Measurements from ENCODE around the gene PRDM5.

Gene PRDM5

GRCh38 chr4:120921456-120922380 lies 808 bp downstream of the PRDM5 start:
- Mint-ChIP-seq H3K9me3 (no peaks in the 10 kb centered on the region), H3K4me1 (peaks cover 8% of the 10 kb centered on the region), H3K4me3 (peak overlapping the region; percentile 87), H3K36me3 (peaks cover 4% of the 10 kb centered on the region), H3K27ac (peak overlapping the region; percentile 85)
- ATAC-seq, result peak; percentile 67
- DNase-seq (ENCODE audit: low spot score in 2 of 2), result peak; percentile 17 to 68

DNA sequence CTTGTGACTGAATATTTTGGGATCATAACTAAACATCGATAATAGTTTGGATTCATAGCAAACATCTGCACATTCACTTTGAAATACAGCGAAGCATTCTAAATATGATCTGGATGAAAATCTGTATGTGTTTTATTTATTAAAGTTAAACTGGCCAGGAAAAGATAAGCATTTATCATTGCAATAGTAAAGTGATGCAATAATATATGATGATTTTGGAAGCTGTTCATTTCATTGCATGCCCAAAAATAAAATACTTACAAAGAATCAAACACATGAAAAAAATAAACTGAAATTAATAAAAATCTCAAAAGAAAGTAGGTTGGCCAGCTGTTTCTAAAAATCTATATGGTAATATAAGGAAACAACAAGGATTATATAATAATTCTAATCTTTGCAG lies 1.9 kb downstream of the PRDM5 start:
- no peak overlapping the region for H3K27ac Mint-ChIP-seq
- peaks cover 4% of the 10 kb centered on the region for H3K36me3 Mint-ChIP-seq
- DNase-seq (ENCODE audit: low spot score in 2 of 2) (no peak), ATAC-seq (no peak)
- peaks cover 8% of the 10 kb centered on the region for H3K4me1 Mint-ChIP-seq
- no peaks in the 10 kb centered on the region for H3K9me3 Mint-ChIP-seq
- no peak overlapping the region for H3K4me3 Mint-ChIP-seq

DNA sequence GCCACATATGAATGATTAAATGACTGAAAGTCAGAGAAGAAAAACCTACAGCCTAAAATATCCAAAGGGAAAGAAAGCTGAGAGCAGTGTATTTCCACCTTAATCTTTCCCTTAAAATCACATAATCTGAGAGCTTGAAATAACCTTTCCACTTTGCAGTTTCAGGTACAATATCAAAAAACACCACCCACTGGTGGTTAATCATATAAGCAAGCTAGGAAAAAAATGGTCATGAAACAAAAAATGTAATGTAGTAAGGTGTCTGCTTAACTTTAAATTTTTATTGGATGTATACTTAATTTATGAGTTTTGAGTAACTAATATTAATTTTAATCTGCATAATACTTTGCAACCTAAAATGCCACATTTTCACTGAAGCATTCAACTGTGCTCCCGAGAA lies 3.2 kb downstream of the PRDM5 start:
- Mint-ChIP-seq H3K4me1 (peaks cover 8% of the 10 kb centered on the region), H3K4me3 (no peak overlapping the region), H3K27ac (no peak overlapping the region), H3K36me3 (peaks cover 4% of the 10 kb centered on the region), H3K9me3 (no peaks in the 10 kb centered on the region)
- ATAC-seq, result no peak
- no peak for DNase-seq (ENCODE audit: low spot score in 2 of 2)

- Mint-ChIP-seq H3K9me3 (no peaks in the 10 kb centered on the region), H3K4me1 (peaks cover 8% of the 10 kb centered on the region), H3K36me3 (peaks cover 4% of the 10 kb centered on the region), H3K4me3 (no peak overlapping the region), H3K27ac (no peak overlapping the region)
- no peak for ATAC-seq
- DNase-seq (ENCODE audit: low spot score in 2 of 2), result no peak
Measured at GRCh38 chr4:120918788-120919187, 3.7 kb downstream of the PRDM5 start.

DNA sequence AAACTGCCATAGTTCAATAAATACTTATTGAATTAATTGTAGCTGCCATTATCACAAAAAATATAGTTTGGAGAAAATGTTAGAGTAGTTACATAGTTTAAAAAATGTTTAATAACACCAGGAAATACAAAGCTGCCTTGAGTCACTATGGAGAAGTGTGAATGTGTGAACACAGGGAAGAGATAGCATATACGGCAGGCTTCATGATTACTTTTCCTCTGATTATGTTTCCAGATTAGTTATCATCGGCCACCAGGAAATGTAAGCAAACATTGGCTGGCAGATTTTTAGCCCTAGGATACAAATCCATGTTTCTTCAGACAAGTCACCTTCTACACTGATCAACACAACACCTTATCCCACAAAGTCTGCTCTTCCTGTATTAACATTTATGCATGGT lies 4.4 kb downstream of the PRDM5 start:
- no peak for ATAC-seq
- no peak overlapping the region for H3K27ac Mint-ChIP-seq
- DNase-seq (ENCODE audit: low spot score in 2 of 2), result no peak
- peaks cover 8% of the 10 kb centered on the region for H3K4me1 Mint-ChIP-seq
- H3K36me3 Mint-ChIP-seq, result peaks cover 4% of the 10 kb centered on the region
- no peaks in the 10 kb centered on the region for H3K9me3 Mint-ChIP-seq
- H3K4me3 Mint-ChIP-seq, result no peak overlapping the region

DNA sequence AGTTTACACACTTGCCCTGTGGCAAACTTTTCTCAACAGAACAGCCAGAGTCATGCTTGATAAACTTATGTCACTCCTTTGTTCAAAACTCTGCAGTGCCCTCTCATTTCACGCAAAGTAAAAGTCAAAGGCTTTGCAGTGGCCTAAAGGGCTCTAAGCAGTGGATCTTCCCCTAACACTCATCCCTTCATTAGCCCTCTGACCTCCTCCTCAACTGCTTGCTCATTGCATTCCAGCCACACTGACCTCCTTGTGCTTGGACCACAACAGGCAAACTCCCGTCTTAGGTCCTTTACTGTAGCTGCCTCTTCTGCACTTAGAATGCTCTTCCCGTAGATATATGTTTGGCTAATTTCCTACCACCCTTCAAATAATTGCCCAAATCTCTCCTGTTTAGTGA lies 5.6 kb downstream of the PRDM5 start:
- H3K9me3 Mint-ChIP-seq, result no peaks in the 10 kb centered on the region
- H3K4me3 Mint-ChIP-seq, result no peak overlapping the region
- H3K27ac Mint-ChIP-seq, result no peak overlapping the region
- no peak for ATAC-seq
- no peak for DNase-seq (ENCODE audit: low spot score in 2 of 2)
- H3K4me1 Mint-ChIP-seq, result peaks cover 7% of the 10 kb centered on the region
- H3K36me3 Mint-ChIP-seq, result peaks cover 3% of the 10 kb centered on the region

DNA sequence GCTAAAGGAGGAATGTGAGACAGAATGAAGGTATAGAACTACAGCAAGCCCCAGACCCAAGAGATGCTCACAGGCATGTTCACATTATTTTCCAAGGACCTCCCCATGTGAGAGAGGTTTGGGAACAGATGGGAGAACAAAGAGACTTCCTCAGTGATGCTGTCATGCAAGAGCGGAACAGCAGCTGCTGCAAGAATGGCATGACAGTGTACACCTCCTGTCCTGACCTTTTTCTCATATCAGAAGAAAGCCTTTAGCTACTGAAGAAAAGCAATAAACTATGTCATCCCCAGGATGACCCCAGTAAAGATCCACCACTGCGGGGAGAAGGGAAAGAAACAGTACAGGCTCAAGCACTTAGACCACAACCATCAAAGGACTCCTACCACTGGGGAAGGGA lies 7.2 kb downstream of the PRDM5 start:
- no peaks in the 10 kb centered on the region for H3K9me3 Mint-ChIP-seq

GRCh38 chr4:120903419-120903818 lies 19.1 kb downstream of the PRDM5 start:
- no peak for ATAC-seq
- Mint-ChIP-seq H3K27ac (peak overlapping the region; percentile 17), H3K4me1 (peaks cover 11% of the 10 kb centered on the region), H3K4me3 (no peak overlapping the region), H3K36me3 (no peaks in the 10 kb centered on the region), H3K9me3 (no peaks in the 10 kb centered on the region)
- no peak for DNase-seq (ENCODE audit: low spot score in 2 of 2)

More for the DNA sequence above, 7.2 kb downstream of the PRDM5 start:
- Mint-ChIP-seq H3K4me3 (no peak overlapping the region), H3K36me3 (no peaks in the 10 kb centered on the region), H3K4me1 (no peaks in the 10 kb centered on the region), H3K27ac (no peak overlapping the region)
- ATAC-seq (peak; percentile 37), DNase-seq (ENCODE audit: low spot score in 2 of 2) (no peak)

DNA sequence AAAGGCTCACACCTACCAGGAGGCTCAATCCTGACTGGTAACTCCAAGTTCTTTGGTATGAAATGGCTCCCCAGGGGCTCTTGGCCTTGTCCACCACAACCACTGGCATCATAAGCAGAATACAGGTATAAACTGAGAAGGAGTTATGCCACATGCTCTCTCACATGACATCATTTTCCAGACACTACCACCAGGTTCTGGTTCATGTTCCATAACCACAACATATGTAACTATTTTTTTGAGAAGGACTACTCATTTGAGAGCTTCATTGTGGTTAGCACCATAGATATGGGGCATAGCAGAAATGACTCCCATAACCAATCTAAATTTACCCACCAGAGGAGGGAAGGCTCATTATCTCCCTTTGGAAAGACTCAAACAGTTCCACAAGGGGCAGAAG lies 19.6 kb downstream of the PRDM5 start:
- Mint-ChIP-seq H3K4me3 (no peak overlapping the region), H3K27ac (peak overlapping the region; percentile 17), H3K9me3 (no peaks in the 10 kb centered on the region), H3K4me1 (peaks cover 11% of the 10 kb centered on the region), H3K36me3 (no peaks in the 10 kb centered on the region)
- ATAC-seq, result peak; percentile 93
- no peak for DNase-seq (ENCODE audit: low spot score in 2 of 2)

DNA sequence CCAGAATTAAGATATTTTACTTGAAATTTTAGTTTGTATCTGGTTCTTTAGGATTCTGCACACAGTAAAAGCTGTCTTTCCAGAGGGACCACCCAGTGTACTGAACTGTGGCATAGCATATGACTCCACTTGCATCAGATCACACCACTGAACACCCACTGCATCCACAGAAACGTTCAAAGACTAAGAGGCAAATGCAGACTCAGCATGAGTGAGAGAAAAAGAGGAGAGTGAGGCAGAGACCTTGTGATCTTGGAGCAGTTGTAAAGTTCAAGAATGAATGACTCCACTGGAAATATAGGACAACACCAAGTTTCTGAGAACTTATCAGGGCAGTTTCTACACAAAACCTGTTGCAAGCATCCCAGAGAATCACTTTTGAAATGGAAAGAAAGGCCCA lies 20.8 kb downstream of the PRDM5 start:
- no peak for ATAC-seq
- peaks cover 11% of the 10 kb centered on the region for H3K4me1 Mint-ChIP-seq
- no peak overlapping the region for H3K27ac Mint-ChIP-seq
- no peaks in the 10 kb centered on the region for H3K9me3 Mint-ChIP-seq
- H3K36me3 Mint-ChIP-seq, result no peaks in the 10 kb centered on the region
- DNase-seq (ENCODE audit: low spot score in 2 of 2), result no peak
- no peak overlapping the region for H3K4me3 Mint-ChIP-seq

DNA sequence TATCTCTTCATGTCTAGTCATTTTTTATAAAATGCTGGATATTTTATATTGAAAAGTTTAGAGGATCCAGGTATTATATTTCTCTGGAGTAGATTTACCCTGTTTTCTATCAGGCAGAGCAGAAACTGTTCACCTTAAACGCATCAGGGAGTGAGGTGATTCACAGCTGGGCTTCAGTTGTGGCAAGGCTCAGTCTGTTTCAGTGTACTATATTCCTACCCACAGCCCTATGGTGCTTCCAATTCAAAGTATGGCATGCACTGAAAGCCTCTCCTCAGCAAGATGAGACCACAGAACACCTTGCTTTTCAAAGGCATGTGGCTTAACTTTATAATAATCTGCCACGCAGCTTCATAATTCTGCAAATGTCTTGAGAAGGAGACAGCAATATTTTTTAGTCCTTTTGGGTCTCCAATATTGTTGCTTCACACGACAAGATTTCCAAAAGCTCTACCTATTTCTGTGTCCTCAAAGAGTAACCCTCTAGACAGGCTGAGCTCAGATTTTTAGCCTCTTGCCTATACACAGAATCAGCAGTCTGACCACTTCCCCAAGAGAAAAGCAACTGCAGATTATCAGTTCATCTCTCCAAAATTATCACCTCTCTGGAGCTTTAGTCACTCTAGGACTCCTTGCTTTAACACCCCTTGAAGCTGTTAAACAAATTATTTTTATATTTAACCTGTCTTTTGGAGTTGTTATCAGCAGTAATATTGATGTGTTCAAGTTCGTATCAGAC lies 24.4 kb downstream of the PRDM5 start:
- Mint-ChIP-seq H3K4me1 (peaks cover 5% of the 10 kb centered on the region), H3K27ac (no peak overlapping the region), H3K4me3 (no peak overlapping the region), H3K36me3 (no peaks in the 10 kb centered on the region), H3K9me3 (no peaks in the 10 kb centered on the region)
- DNase-seq (ENCODE audit: low spot score in 2 of 2) (no peak), ATAC-seq (no peak)

DNA sequence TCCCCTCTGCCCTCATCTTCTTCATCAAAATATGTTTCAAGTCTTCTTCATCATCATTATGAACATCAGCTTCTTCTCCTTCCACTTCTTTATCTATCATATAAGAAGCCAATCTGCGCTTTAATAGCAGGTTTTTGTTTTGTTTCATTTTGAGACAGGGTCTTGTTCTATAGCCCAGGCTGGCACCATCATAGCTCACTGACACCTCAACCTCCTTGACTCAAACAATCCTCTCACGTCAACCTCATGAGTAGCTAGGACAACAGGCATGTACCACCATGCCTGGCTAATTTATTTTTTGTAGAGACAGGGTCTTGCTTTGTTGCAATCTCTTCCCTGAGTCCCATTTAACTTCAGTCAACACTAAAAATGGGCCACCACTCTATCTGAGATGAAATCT lies 27.0 kb downstream of the PRDM5 start:
- no peak overlapping the region for H3K27ac Mint-ChIP-seq
- no peaks in the 10 kb centered on the region for H3K36me3 Mint-ChIP-seq
- ATAC-seq (peak; percentile 64), DNase-seq (ENCODE audit: low spot score in 2 of 2) (no peak)
- H3K4me3 Mint-ChIP-seq, result no peak overlapping the region
- H3K9me3 Mint-ChIP-seq, result no peaks in the 10 kb centered on the region
- H3K4me1 Mint-ChIP-seq, result no peaks in the 10 kb centered on the region

DNA sequence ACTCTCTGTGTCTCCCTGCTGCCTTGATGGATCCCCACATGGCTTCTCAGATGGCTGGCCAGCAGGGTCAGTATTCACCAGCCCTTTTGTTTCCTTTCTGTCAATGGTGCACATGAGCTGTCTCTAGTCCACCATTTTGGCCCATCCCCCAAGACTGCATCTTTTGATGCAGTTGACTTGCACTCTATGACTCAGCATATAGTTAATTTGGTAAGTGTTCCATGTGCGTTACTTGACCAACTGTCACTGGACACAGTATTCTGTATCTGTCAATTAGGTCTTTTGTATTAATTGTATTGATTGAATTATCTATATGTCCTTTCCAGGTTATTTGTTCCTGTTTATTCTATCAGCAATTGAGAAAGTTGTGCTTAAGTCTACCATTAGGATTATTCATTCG lies 29.2 kb downstream of the PRDM5 start:
- Mint-ChIP-seq H3K4me1 (no peaks in the 10 kb centered on the region), H3K36me3 (no peaks in the 10 kb centered on the region), H3K9me3 (peaks cover 2% of the 10 kb centered on the region), H3K27ac (no peak overlapping the region), H3K4me3 (no peak overlapping the region)
- ATAC-seq (no peak), DNase-seq (ENCODE audit: low spot score in 2 of 2) (no peak)

- Mint-ChIP-seq H3K4me1 (no peaks in the 10 kb centered on the region), H3K4me3 (no peak overlapping the region), H3K27ac (no peak overlapping the region), H3K36me3 (no peaks in the 10 kb centered on the region), H3K9me3 (peaks cover 2% of the 10 kb centered on the region)
- ATAC-seq, result no peak
- DNase-seq (ENCODE audit: low spot score in 2 of 2), result no peak
Measured at GRCh38 chr4:120886191-120886590, 36.3 kb downstream of the PRDM5 start.

DNA sequence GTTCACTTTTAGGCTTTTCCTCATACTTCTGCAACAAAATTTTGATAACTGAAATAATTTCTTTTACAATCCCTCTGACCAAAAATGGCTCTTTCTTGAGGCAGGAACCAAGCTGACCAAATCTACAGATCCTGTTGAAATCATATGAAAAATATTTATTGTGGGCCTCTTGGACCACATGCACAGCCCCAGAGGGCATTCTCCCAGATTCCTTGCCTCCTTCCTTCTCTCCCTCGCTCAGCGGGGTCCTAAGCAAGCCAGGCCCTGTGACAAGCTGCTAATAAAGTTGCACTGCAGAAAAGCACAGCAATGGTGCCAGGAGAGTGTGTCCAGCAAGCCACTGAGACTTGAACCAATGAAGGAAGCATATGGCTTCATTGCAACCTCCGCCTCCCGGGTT lies 40.7 kb downstream of the PRDM5 start:
- ATAC-seq (no peak), DNase-seq (ENCODE audit: low spot score in 2 of 2) (no peak)
- H3K36me3 Mint-ChIP-seq, result no peaks in the 10 kb centered on the region
- no peaks in the 10 kb centered on the region for H3K9me3 Mint-ChIP-seq
- no peak overlapping the region for H3K27ac Mint-ChIP-seq
- H3K4me1 Mint-ChIP-seq, result no peaks in the 10 kb centered on the region
- H3K4me3 Mint-ChIP-seq, result no peak overlapping the region

DNA sequence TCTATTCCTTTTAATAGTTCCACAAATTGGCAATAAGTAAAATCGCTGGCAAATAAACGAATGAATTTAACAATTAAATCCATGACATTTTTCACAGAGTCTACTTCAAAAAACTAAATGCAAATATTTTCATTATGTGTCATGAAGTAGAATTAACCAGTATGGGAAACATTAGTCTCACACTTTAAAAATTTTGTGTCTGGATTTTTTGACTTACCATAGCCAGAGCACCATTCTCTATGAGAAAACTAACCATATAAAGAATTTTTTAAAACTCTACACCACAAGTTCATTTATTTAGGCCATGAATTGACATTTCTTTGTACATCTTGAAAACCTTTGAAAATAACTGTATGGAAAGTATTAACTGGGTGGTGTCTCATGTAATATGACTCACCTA lies 41.2 kb downstream of the PRDM5 start:
- H3K4me1 Mint-ChIP-seq, result no peaks in the 10 kb centered on the region
- H3K27ac Mint-ChIP-seq, result no peak overlapping the region
- no peaks in the 10 kb centered on the region for H3K9me3 Mint-ChIP-seq
- ATAC-seq (no peak), DNase-seq (ENCODE audit: low spot score in 2 of 2) (no peak)
- no peak overlapping the region for H3K4me3 Mint-ChIP-seq
- H3K36me3 Mint-ChIP-seq, result no peaks in the 10 kb centered on the region
